K562 (cell line): ENCODE measurements around the gene C20orf141. TPM values are rescaled to one million over a fixed set of nuclear protein-coding genes. Genes with fewer than 3 reads are reported as not detected.
A peak's percentile ranks its signal among the peaks of the same experiment; 100 is the strongest.

Source experiments
- BCOR ChIP-seq: fragments of 450-650 bp; IDR thresholded peaks from 2 replicates; pipeline ENCODE4 v1.6.1; 2016
- EP300 ChIP-seq: IDR thresholded peaks from 2 replicates; pipeline ENCODE4 v1.6.1; 2012; ENCODE audit warnings: low read length, improper control_type of control experiment
- KLF1 ChIP-seq: fragments of 450-650 bp; IDR thresholded peaks from 2 replicates; pipeline ENCODE4 v1.6.1; 2016; ENCODE audit warnings: missing genetic modification characterization, missing compliant biosample characterization
- LARP7 ChIP-seq: fragments of 450-650 bp; IDR thresholded peaks from 2 replicates; pipeline ENCODE4 v1.6.1; 2016
- NRF1 ChIP-seq, 2 experiments: fragments of 450-650 bp; IDR thresholded peaks in 1 of 2; conservative IDR thresholded peaks in 1 of 2; 2 replicates each; pipeline ENCODE4 v1.6.1; 2014; ENCODE audit warnings: mild to moderate bottlenecking in 2 of 2
- SIX5 ChIP-seq, 2 experiments: IDR thresholded peaks; 2 replicates each; pipeline ENCODE4 v1.6.1; 2011; ENCODE audit warnings: low read length in 2 of 2, borderline replicate concordance in 1 of 2, low read depth in 1 of 2, mild to moderate bottlenecking in 1 of 2, moderate library complexity in 1 of 2; ENCODE audit not compliant: insufficient read depth in 1 of 2
- SMAD2 ChIP-seq: fragments of 150-350 bp; IDR thresholded peaks from 2 replicates; pipeline ENCODE4 v1.6.1; 2014; ENCODE audit warnings: low read depth, mild to moderate bottlenecking, low read length
- SMAD4 ChIP-seq: fragments of 250-450 bp; sonication (Bioruptor Pico); conservative IDR thresholded peaks from 2 replicates; pipeline ENCODE4 v1.8.0; 2021; ENCODE audit warnings: inconsistent platforms, mild to moderate bottlenecking, moderate library complexity
- SMC3 ChIP-seq: conservative IDR thresholded peaks from 2 replicates; pipeline ENCODE4 v1.6.1; 2011; ENCODE audit warnings: low read depth, low read length, improper control_type of control experiment; ENCODE audit not compliant: insufficient read depth
- SPI1 ChIP-seq: IDR thresholded peaks from 2 replicates; pipeline ENCODE4 v1.6.1; 2011; ENCODE audit warnings: low read depth, low read length, control low read depth, borderline replicate concordance
- SUPT5H ChIP-seq: fragments of 450-650 bp; IDR thresholded peaks from 2 replicates; pipeline ENCODE4 v1.6.1; 2016
- TRIM24 ChIP-seq, 2 experiments: fragments of 450-650 bp; IDR thresholded peaks; 2 replicates each; pipeline ENCODE4 v1.6.1; 2016
- ZC3H11A ChIP-seq: IDR thresholded peaks from 2 replicates; pipeline ENCODE4 v1.6.1; 2012; ENCODE audit warnings: low read depth, low read length, improper control_type of control experiment
- ZNF354B ChIP-seq: fragments of 250-450 bp; sonication (Bioruptor Pico); IDR thresholded peaks from 2 replicates; pipeline ENCODE4 v1.4.0; 2020
- ZNF408 ChIP-seq: fragments of 250-450 bp; sonication (Bioruptor Pico); IDR thresholded peaks from 2 replicates; pipeline ENCODE4 v1.4.0; 2020; ENCODE audit warnings: low read depth, mild to moderate bottlenecking, moderate library complexity
- ZNF696 ChIP-seq: fragments of 250-450 bp; sonication (Bioruptor Pico); conservative IDR thresholded peaks from 2 replicates; pipeline ENCODE4 v1.4.0; 2020; ENCODE audit warnings: mild to moderate bottlenecking, moderate library complexity
- polyA plus RNA-seq, 8 experiments: library from polyadenylated mRNA; depleted of rRNA in 4 of 8; stranded (reverse) in 5 of 8; unstranded in 3 of 8; fragments of >200 nt; fragmentation: Nextera tagmentation in 2 of 8; fragmentation: Illumina TruSeq in 1 of 8; extraction: Ambion mirVana in 2 of 8; extraction: Trizol in 1 of 8; gene quantifications; 2 replicates each; pipeline versions ENCODE4 v1.2.1 to v1.2.3, GENCODE V29; 2011 to 2014; ENCODE audit warnings: inconsistent platforms in 1 of 8, missing spikeins in 1 of 8
- total RNA-seq, 7 experiments: library from RNA; depleted of rRNA in 6 of 7; stranded (reverse); fragments of >200 nt in 6 of 7; fragmentation: Illumina TruSeq in 2 of 7; extraction: Trizol in 2 of 7; gene quantifications; 2 replicates each; pipeline versions ENCODE4 v1.2.1 to v1.2.3, GENCODE V29; 2011 to 2021; ENCODE audit warnings: low replicate concordance in 1 of 7
- TF ChIP-seq, protein P1 (sequence below): fragments of 450-650 bp; IDR thresholded peaks from 2 replicates; pipeline ENCODE4 v1.7.1; 2018; ENCODE audit warnings: mild to moderate bottlenecking, low read depth; ENCODE audit not compliant: partially characterized antibody
- TF ChIP-seq, protein P2 (sequence below): fragments of 200-800 bp; sonication (Bioruptor generic); IDR thresholded peaks from 2 replicates; pipeline ENCODE4 v1.6.1; 2017; ENCODE audit warnings: missing genetic modification characterization, missing compliant biosample characterization
- TF ChIP-seq, protein P3 (sequence below): fragments of 450-650 bp; formaldehyde crosslinking; IDR thresholded peaks from 2 replicates; pipeline ENCODE4 v1.4.0; 2022; ENCODE audit warnings: missing genetic modification characterization
- TF ChIP-seq, protein P4 (sequence below): fragments of 450-650 bp; IDR thresholded peaks from 2 replicates; pipeline ENCODE4 v1.6.1; 2018; ENCODE audit warnings: mild to moderate bottlenecking, low read depth; ENCODE audit not compliant: partially characterized antibody
- TF ChIP-seq, protein P5 (sequence below): sonication (generic); formaldehyde crosslinking; IDR thresholded peaks from 2 replicates; pipeline ENCODE4 v1.5.0; 2020; ENCODE audit warnings: missing genetic modification reagents

The C20orf141 gene
- total and polyA plus RNA-seq, 9 of the 15 experiments (the other 6 are each of a cell fraction or from before 2014, with no cell fraction given), result not detected

DNA sequence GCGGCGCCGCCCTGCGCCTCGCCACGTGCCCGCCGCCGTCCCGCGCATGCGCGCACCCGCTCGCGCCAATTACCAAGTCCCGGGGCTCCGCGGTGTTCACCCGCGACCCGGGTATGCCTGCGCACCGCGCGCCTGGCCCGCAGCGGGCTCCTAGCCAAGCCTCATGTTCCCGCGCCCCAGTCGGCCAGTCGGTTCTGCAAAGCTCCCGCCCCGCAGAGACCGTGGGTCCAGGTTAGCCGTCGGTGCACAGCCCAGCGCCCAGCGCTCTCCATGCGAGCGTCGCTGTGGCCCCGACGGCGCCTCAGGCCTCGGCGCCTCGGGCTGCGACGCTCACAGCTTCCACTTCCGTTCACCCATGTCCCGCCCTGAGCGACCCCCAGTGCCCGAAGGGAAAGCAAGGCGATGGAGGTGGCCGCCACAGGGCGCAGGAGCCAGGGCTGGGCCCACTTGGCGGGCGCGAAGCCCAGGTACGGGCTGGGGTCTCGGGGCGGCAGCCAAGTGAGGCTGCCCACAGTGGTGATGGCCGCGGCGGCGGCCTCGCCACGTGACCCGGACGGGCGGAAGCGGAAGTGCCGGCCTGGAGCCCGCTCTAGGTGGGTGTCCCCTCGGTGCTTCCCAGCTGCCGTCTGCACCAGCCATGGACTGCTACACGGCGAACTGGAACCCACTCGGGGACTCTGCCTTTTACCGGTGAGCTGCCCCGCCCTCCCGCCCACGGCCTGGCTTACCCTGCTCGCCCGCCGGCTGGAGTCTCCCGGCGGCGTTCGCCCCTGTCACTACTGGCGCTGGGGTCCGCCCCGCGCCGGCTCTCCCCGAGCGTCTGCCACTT is 25.6 kb downstream of the C20orf141 start, which contains the start of the genes PCED1A and VPS16 (continued):
- TF ChIP-seq ZNF408, result no peak
- TF ChIP-seq KLF1, result no peak
- no peak; the same call in 1 of the 2 replicates for TF ChIP-seq SUPT5H
- TF ChIP-seq BCOR, result no peak
- TF ChIP-seq, protein P1, sequence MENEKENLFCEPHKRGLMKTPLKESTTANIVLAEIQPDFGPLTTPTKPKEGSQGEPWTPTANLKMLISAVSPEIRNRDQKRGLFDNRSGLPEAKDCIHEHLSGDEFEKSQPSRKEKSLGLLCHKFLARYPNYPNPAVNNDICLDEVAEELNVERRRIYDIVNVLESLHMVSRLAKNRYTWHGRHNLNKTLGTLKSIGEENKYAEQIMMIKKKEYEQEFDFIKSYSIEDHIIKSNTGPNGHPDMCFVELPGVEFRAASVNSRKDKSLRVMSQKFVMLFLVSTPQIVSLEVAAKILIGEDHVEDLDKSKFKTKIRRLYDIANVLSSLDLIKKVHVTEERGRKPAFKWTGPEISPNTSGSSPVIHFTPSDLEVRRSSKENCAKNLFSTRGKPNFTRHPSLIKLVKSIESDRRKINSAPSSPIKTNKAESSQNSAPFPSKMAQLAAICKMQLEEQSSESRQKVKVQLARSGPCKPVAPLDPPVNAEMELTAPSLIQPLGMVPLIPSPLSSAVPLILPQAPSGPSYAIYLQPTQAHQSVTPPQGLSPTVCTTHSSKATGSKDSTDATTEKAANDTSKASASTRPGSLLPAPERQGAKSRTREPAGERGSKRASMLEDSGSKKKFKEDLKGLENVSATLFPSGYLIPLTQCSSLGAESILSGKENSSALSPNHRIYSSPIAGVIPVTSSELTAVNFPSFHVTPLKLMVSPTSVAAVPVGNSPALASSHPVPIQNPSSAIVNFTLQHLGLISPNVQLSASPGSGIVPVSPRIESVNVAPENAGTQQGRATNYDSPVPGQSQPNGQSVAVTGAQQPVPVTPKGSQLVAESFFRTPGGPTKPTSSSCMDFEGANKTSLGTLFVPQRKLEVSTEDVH, result peak; percentile 91
- TF ChIP-seq ZC3H11A, result no peak
- TF ChIP-seq, protein P2, sequence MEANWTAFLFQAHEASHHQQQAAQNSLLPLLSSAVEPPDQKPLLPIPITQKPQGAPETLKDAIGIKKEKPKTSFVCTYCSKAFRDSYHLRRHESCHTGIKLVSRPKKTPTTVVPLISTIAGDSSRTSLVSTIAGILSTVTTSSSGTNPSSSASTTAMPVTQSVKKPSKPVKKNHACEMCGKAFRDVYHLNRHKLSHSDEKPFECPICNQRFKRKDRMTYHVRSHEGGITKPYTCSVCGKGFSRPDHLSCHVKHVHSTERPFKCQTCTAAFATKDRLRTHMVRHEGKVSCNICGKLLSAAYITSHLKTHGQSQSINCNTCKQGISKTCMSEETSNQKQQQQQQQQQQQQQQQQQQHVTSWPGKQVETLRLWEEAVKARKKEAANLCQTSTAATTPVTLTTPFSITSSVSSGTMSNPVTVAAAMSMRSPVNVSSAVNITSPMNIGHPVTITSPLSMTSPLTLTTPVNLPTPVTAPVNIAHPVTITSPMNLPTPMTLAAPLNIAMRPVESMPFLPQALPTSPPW, result no peak; the same call in 1 of the 2 replicates
- no peak for TF ChIP-seq SMAD2
- TF ChIP-seq LARP7, result no peak
- TF ChIP-seq NRF1 (conservative IDR thresholded peaks at IDR 0.05 in 1 of 2, IDR thresholded peaks at IDR 0.05 in 1 of 2), result no peak
- peak; percentile 64 to 75; a peak in 3 of 4 replicates for TF ChIP-seq SIX5 (IDR thresholded peaks at IDR 0.05; ENCODE audit: borderline replicate concordance in 1 of 2, insufficient read depth in 1 of 2, low read depth in 1 of 2, low read length in 2 of 2)
- peak in 1 of 2 experiments; percentile 54; a peak in 1 of 4 replicates for TF ChIP-seq TRIM24 (IDR thresholded peaks at IDR 0.05)
- TF ChIP-seq, protein P3, sequence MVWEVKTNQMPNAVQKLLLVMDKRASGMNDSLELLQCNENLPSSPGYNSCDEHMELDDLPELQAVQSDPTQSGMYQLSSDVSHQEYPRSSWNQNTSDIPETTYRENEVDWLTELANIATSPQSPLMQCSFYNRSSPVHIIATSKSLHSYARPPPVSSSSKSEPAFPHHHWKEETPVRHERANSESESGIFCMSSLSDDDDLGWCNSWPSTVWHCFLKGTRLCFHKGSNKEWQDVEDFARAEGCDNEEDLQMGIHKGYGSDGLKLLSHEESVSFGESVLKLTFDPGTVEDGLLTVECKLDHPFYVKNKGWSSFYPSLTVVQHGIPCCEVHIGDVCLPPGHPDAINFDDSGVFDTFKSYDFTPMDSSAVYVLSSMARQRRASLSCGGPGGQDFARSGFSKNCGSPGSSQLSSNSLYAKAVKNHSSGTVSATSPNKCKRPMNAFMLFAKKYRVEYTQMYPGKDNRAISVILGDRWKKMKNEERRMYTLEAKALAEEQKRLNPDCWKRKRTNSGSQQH, result no peak
- TF ChIP-seq, protein P4, sequence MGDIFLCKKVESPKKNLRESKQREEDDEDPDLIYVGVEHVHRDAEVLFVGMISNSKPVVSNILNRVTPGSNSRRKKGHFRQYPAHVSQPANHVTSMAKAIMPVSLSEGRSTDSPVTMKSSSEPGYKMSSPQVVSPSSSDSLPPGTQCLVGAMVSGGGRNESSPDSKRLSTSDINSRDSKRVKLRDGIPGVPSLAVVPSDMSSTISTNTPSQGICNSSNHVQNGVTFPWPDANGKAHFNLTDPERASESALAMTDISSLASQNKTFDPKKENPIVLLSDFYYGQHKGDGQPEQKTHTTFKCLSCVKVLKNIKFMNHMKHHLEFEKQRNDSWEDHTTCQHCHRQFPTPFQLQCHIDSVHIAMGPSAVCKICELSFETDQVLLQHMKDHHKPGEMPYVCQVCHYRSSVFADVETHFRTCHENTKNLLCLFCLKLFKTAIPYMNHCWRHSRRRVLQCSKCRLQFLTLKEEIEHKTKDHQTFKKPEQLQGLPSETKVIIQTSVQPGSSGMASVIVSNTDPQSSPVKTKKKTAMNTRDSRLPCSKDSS, result no peak
- TF ChIP-seq, protein P5, sequence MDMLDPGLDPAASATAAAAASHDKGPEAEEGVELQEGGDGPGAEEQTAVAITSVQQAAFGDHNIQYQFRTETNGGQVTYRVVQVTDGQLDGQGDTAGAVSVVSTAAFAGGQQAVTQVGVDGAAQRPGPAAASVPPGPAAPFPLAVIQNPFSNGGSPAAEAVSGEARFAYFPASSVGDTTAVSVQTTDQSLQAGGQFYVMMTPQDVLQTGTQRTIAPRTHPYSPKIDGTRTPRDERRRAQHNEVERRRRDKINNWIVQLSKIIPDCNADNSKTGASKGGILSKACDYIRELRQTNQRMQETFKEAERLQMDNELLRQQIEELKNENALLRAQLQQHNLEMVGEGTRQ (CRISPR knock-in tag), result peak; percentile 98
- no peak for TF ChIP-seq ZNF354B (CRISPR knock-in tag)
- TF ChIP-seq EP300, result no peak
- TF ChIP-seq ZNF696 (CRISPR knock-in tag), result no peak
- 0 out of 2 replicates have a peak, but pooled peaks have one; percentile 19 for TF ChIP-seq SMAD4 (CRISPR knock-in tag)
- peak; percentile 53; the same call in 1 of the 2 replicates for TF ChIP-seq SPI1
- no peak for TF ChIP-seq SMC3
